Naive thymus-derived CD4-positive, alpha-beta T cell (primary cell): ENCODE measurements around the gene STEAP3. TPM values are rescaled to one million over a fixed set of nuclear protein-coding genes. Genes with fewer than 3 reads are reported as not detected.

Source experiments
- ATAC-seq: fragments of 150-1000 bp; cut with Tn5 transposase; 2 replicates; pipeline ENCODE4 v1.10.0; 2021; ENCODE audit warnings: mild to moderate bottlenecking, moderate library complexity
- CTCF ChIA-PET: fragments of 350-600 bp; sonication (Branson Sonifier 250); formaldehyde crosslinking; loops from one replicate; lab custom pipeline; 2021; ENCODE audit warnings: antibody characterized with exemption; lab: Charles Lee
- POLR2A ChIA-PET: fragments of 350-600 bp; sonication (Branson Sonifier 250); formaldehyde crosslinking; loops from one replicate; lab custom pipeline; 2021; ENCODE audit warnings: antibody characterized with exemption, inconsistent platforms; lab: Charles Lee
- DNase-seq, 9 donors: peaks; one replicate each; pipeline versions ENCODE4 v3.0.0 to v3.0.0-alpha.2; 2020 to 2022; ENCODE audit warnings: mixed read lengths in 1 of 9
- H3K27ac ChIP-seq: one replicate; pipeline ENCODE4 v1.7.0; 2013; ENCODE audit warnings: mild to moderate bottlenecking, low read depth, low read length, moderate library complexity
- H3K27me3 ChIP-seq, 2 donors: one replicate each; pipeline ENCODE4 v1.7.0; 2013; ENCODE audit warnings: low read length in 2 of 2, mild to moderate bottlenecking in 2 of 2, moderate library complexity in 2 of 2; ENCODE audit not compliant: control insufficient read depth in 2 of 2, insufficient read depth in 2 of 2
- H3K36me3 ChIP-seq, 3 experiments: 1 replicate in 2 of 3; 2 replicates in 1 of 3; pipeline ENCODE4 v1.7.0; 2013; ENCODE audit warnings: low read length in 3 of 3, mild to moderate bottlenecking in 3 of 3, moderate library complexity in 1 of 3; ENCODE audit not compliant: insufficient read depth in 3 of 3, control insufficient read depth in 2 of 3
- H3K4me1 ChIP-seq, 2 donors: one replicate each; pipeline ENCODE4 v1.7.0; 2013; ENCODE audit warnings: low read length in 2 of 2, mild to moderate bottlenecking in 2 of 2, moderate library complexity in 1 of 2; ENCODE audit not compliant: control insufficient read depth in 2 of 2, insufficient read depth in 2 of 2
- H3K4me3 ChIP-seq: 2 replicates; pipeline ENCODE4 v1.7.0; 2013; ENCODE audit warnings: mild to moderate bottlenecking, low read length
- H3K9me3 ChIP-seq, 3 experiments: 1 replicate in 2 of 3; 2 replicates in 1 of 3; pipeline ENCODE4 v1.7.0; 2013; ENCODE audit warnings: low read length in 3 of 3; ENCODE audit not compliant: control insufficient read depth in 2 of 3
- H3K27ac Mint-ChIP-seq, 9 donors: one replicate each; pipeline ENCODE4 v1.8.0; 2020 to 2022; ENCODE audit warnings: mixed read lengths in 9 of 9, mild to moderate bottlenecking in 8 of 9, moderate library complexity in 5 of 9, inconsistent platforms in 2 of 9
- H3K27me3 Mint-ChIP-seq, 5 donors: one replicate each; pipeline ENCODE4 v1.8.0; 2021 to 2022; ENCODE audit warnings: mixed read lengths in 5 of 5, mild to moderate bottlenecking in 1 of 5
- H3K36me3 Mint-ChIP-seq, 5 donors: one replicate each; pipeline ENCODE4 v1.8.0; 2020 to 2022; ENCODE audit warnings: mixed read lengths in 5 of 5, mild to moderate bottlenecking in 3 of 5, inconsistent platforms in 1 of 5
- H3K4me1 Mint-ChIP-seq, 7 donors: one replicate each; pipeline ENCODE4 v1.8.0; 2020 to 2022; ENCODE audit warnings: mixed read lengths in 7 of 7, mild to moderate bottlenecking in 3 of 7, inconsistent platforms in 1 of 7
- H3K4me3 Mint-ChIP-seq, 10 donors: one replicate each; pipeline ENCODE4 v1.8.0; 2020 to 2022; ENCODE audit warnings: mild to moderate bottlenecking in 10 of 10, mixed read lengths in 10 of 10, moderate library complexity in 6 of 10, inconsistent platforms in 2 of 10
- H3K9me3 Mint-ChIP-seq, 11 donors: one replicate each; pipeline ENCODE4 v1.8.0; 2020 to 2022; ENCODE audit warnings: mixed read lengths in 11 of 11, mild to moderate bottlenecking in 4 of 11, inconsistent platforms in 1 of 11, moderate library complexity in 1 of 11
- intact Hi-C, 2 donors: fragments of 100-400 bp; cut with micrococcal nuclease; formaldehyde crosslinking; loops; one replicate each; pipeline ENCODE4 v1.15.1; 2023
- polyA plus RNA-seq, 2 donors: library from polyadenylated mRNA; unstranded; fragments of 300-500 nt; fragmentation: Illumina TruSeq; gene quantifications; one replicate each; pipeline ENCODE4 v1.2.3, GENCODE V29; 2021
- total RNA-seq, 6 experiments: library from RNA in 5 of 6; stranded (reverse) in 5 of 6; gene quantifications; 1 replicate in 5 of 6; 2 replicates in 1 of 6; pipeline ENCODE4 v1.2.3 and lab custom pipeline; 2021 to 2026

STEAP3 gene
- total and polyA plus RNA-seq, 7 experiments from 2014 or later, result 0.10 to 1.9 (median 0.16) TPM; not detected in 2

- Mint-ChIP-seq H3K27ac (no peak overlapping the region), H3K9me3 (no peaks in the 10 kb centered on the region)
- CTCF ChIA-PET, result no interaction called here
Measured at GRCh38 chr2:119295688-119296375, 72.2 kb downstream of the STEAP3 start.

GRCh38 chr2:119301413-119301812, 77.8 kb downstream of the STEAP3 start:
- H3K4me3 ChIP-seq, result no peak overlapping the region
- Mint-ChIP-seq H3K9me3 (no peaks in the 10 kb centered on the region), H3K4me1 (no peaks in the 10 kb centered on the region), H3K36me3 (peaks cover 0 to 29% (median 11%) of the 10 kb centered on the region in 5 donors), H3K4me3 (no peak overlapping the region), H3K27me3 (peaks cover 0 to 5% (median 0%) of the 10 kb centered on the region in 5 donors), H3K27ac (no peak overlapping the region)
- POLR2A ChIA-PET, result interaction anchor here (0.6 kb wide), 1 partner anchor 1178 kb away, joined by 3 read pairs; no protein-coding TSS in a partner anchor
- ATAC-seq (no peak), DNase-seq (no peak)
- H3K4me1 ChIP-seq, result no peaks in the 10 kb centered on the region
- intact Hi-C loops, result no loop called here
- no peak overlapping the region for H3K27ac ChIP-seq
- no peaks in the 10 kb centered on the region for H3K27me3 ChIP-seq
- no peaks in the 10 kb centered on the region for H3K9me3 ChIP-seq
- CTCF ChIA-PET, result no interaction called here
- H3K36me3 ChIP-seq, result no peaks in the 10 kb centered on the region

More at GRCh38 chr2:119295688-119296375, 72.2 kb downstream of the STEAP3 start:
- no peak for DNase-seq
- POLR2A ChIA-PET, result no interaction called here
- Histone ChIP-seq H3K9me3 (no peaks in the 10 kb centered on the region), H3K4me1 (no peaks in the 10 kb centered on the region), H3K4me3 (no peak overlapping the region), H3K27me3 (no peaks in the 10 kb centered on the region), H3K36me3 (no peaks in the 10 kb centered on the region), H3K27ac (no peak overlapping the region)
- no peaks in the 10 kb centered on the region for H3K4me1 Mint-ChIP-seq
- peaks cover 0 to 20% (median 5%) of the 10 kb centered on the region in 5 donors for H3K36me3 Mint-ChIP-seq
- ATAC-seq, result no peak
- H3K4me3 Mint-ChIP-seq, result no peak overlapping the region
- intact Hi-C loops, result no loop called here
- H3K27me3 Mint-ChIP-seq, result no peaks in the 10 kb centered on the region

- Histone ChIP-seq H3K9me3 (no peaks in the 10 kb centered on the region), H3K4me1 (no peaks in the 10 kb centered on the region), H3K27me3 (no peaks in the 10 kb centered on the region), H3K4me3 (no peak overlapping the region), H3K36me3 (no peaks in the 10 kb centered on the region), H3K27ac (no peak overlapping the region)
- ChIA-PET CTCF (no interaction called here), POLR2A (no interaction called here)
- no peaks in the 10 kb centered on the region for H3K4me1 Mint-ChIP-seq
- no peak overlapping the region for H3K27ac Mint-ChIP-seq
- ATAC-seq, result no peak
- intact Hi-C loops, result no loop called here
- peaks cover 0 to 35% (median 11%) of the 10 kb centered on the region in 5 donors for H3K36me3 Mint-ChIP-seq
- no peak for DNase-seq
- H3K27me3 Mint-ChIP-seq, result peaks cover 0 to 5% (median 0%) of the 10 kb centered on the region in 5 donors
- no peak overlapping the region for H3K4me3 Mint-ChIP-seq
- H3K9me3 Mint-ChIP-seq, result no peaks in the 10 kb centered on the region
Measured at GRCh38 chr2:119304847-119305246, 81.2 kb downstream of the STEAP3 start.

DNA sequence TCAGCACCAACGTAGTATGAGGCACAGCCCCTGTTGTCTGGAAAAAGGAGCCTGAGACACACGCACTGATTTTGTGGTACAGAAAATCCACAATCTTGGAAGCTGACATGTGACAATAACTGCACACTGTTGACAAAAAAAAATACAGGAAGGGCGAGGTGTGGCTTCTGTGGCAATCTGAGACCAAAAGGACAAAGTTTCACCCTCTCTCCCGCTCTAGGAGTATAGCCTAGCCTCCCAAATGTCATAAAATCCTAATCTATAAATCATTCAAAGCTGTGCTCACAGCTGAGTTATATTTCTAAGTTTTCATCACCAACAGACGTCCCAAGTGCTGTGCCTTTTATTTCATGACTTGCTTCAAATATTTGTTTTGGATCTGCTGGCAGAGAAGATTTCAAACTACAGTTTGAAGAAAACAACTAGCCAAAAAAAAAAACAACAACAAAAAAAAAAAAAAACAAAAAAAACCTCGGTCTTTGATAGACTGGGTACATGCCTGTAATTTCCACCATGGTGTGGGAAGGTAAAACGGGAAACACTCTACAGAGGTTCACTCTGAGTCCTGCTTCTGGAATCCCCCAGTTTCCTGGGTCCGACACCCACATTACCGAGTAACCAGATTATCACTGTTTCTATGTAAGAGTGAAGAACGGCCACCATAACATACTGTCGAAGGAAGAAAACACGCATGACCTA, 82.0 kb downstream of the STEAP3 start:
- Mint-ChIP-seq H3K27ac (no peak overlapping the region), H3K4me3 (no peak overlapping the region), H3K36me3 (peaks cover 0 to 28% (median 11%) of the 10 kb centered on the region in 5 donors), H3K4me1 (no peaks in the 10 kb centered on the region), H3K27me3 (peaks cover 0 to 5% (median 0%) of the 10 kb centered on the region in 5 donors), H3K9me3 (no peaks in the 10 kb centered on the region)
- POLR2A ChIA-PET, result no interaction called here
- CTCF ChIA-PET, result no interaction called here
- no peaks in the 10 kb centered on the region for H3K4me1 ChIP-seq
- H3K9me3 ChIP-seq, result no peaks in the 10 kb centered on the region
- DNase-seq (no peak), ATAC-seq (no peak)
- no peak overlapping the region for H3K27ac ChIP-seq
- H3K27me3 ChIP-seq, result no peaks in the 10 kb centered on the region
- intact Hi-C loops, result no loop called here
- H3K36me3 ChIP-seq, result no peaks in the 10 kb centered on the region
- H3K4me3 ChIP-seq, result no peak overlapping the region

GRCh38 chr2:119306196-119306590, 82.6 kb downstream of the STEAP3 start:
- intact Hi-C loops, result no loop called here
- H3K36me3 Mint-ChIP-seq, result peaks cover 0 to 32% (median 16%) of the 10 kb centered on the region in 5 donors
- DNase-seq, result no peak
- H3K4me3 Mint-ChIP-seq, result no peak overlapping the region
- Histone ChIP-seq H3K36me3 (no peaks in the 10 kb centered on the region), H3K27me3 (no peaks in the 10 kb centered on the region), H3K4me3 (no peak overlapping the region), H3K4me1 (no peaks in the 10 kb centered on the region), H3K9me3 (no peaks in the 10 kb centered on the region), H3K27ac (no peak overlapping the region)
- H3K4me1 Mint-ChIP-seq, result no peaks in the 10 kb centered on the region
- peaks cover 0 to 5% (median 0%) of the 10 kb centered on the region in 5 donors for H3K27me3 Mint-ChIP-seq
- ChIA-PET CTCF (no interaction called here), POLR2A (no interaction called here)
- no peak overlapping the region for H3K27ac Mint-ChIP-seq
- no peak for ATAC-seq
- H3K9me3 Mint-ChIP-seq, result no peaks in the 10 kb centered on the region

DNA sequence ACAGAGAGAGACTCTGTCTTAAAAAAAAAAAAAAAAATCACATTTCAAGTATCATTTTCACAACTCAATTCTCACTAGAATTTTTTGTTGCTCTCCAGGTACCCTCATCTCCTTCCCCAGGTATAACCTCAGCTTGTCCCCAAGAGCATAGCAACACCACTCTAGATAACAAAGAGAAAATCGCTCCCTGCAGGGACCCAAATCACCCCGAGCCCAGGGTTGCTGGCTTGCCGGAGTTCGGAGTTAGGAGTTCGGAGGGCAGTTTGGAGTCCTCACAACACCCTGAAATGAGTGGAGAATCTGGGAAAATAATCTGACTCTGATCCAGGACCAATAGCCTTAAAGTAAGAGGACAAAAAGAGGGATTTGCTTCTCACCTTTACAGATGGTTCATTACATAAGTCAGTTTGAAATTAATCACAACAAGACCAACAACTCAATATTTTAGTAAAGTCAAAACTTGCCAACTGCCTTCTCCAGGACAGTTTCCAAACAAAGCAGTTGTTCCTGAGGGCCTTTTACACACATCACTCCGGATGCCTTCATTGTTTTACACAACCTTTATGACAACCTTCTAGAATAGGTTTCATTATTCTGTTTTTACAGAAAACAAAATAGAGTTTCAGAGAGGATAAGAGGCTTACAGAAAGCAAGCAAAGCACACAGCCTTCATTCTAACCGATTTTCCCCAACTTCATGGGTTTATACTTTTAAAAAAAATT, 83.9 kb downstream of the STEAP3 start:
- Mint-ChIP-seq H3K27me3 (peaks cover 0 to 5% (median 0%) of the 10 kb centered on the region in 5 donors), H3K9me3 (no peaks in the 10 kb centered on the region), H3K36me3 (peaks cover 0 to 37% (median 17%) of the 10 kb centered on the region in 5 donors), H3K27ac (no peak overlapping the region), H3K4me1 (no peaks in the 10 kb centered on the region), H3K4me3 (no peak overlapping the region)
- Histone ChIP-seq H3K27ac (no peak overlapping the region), H3K27me3 (no peaks in the 10 kb centered on the region), H3K9me3 (no peaks in the 10 kb centered on the region), H3K4me3 (no peak overlapping the region), H3K4me1 (no peaks in the 10 kb centered on the region), H3K36me3 (no peaks in the 10 kb centered on the region)
- POLR2A ChIA-PET, result no interaction called here
- CTCF ChIA-PET, result no interaction called here
- intact Hi-C loops, result no loop called here
- DNase-seq (no peak), ATAC-seq (no peak)
